Brain microvascular endothelial cell (primary cell): ENCODE results near the gene ACAP3.

ENCODE experiments used
- DNase-seq: peaks from one replicate; pipeline ENCODE4 v3.0.0-alpha.2; 2020
- H3K27ac ChIP-seq: fragments of 250-450 bp; sonication (Bioruptor Pico); 2 replicates; pipeline ENCODE4 v1.5.1; 2020; ENCODE audit warnings: mild to moderate bottlenecking, moderate library complexity
- H3K27me3 ChIP-seq: fragments of 250-450 bp; sonication (Bioruptor Pico); replicated peaks from 2 replicates; pipeline ENCODE4 v1.5.1; 2020; ENCODE audit warnings: mild to moderate bottlenecking
- H3K36me3 ChIP-seq: fragments of 250-450 bp; sonication (Bioruptor Pico); replicated peaks from 2 replicates; pipeline ENCODE4 v1.5.1; 2020; ENCODE audit warnings: mild to moderate bottlenecking
- H3K4me3 ChIP-seq: 2 replicates; pipeline ENCODE4 v1.5.1; 2011; ENCODE audit warnings: low read depth, mild to moderate bottlenecking, control low read depth, low read length, moderate library complexity
- in situ Hi-C: cut with HindIII; loops from 2 replicates; pipeline ENCODE4 v1.10.0; 2017; ENCODE audit warnings: low sequenced_read_pairs, low pct_ligation_motif_present
- TF ChIP-seq, protein P1 (sequence below): IDR thresholded peaks from 2 replicates; pipeline ENCODE4 v1.5.1; 2011; ENCODE audit warnings: low read depth, mild to moderate bottlenecking, moderate library complexity, low read length, control low read depth, inconsistent platforms; ENCODE audit errors: missing control alignments

ACAP3 gene

DNA sequence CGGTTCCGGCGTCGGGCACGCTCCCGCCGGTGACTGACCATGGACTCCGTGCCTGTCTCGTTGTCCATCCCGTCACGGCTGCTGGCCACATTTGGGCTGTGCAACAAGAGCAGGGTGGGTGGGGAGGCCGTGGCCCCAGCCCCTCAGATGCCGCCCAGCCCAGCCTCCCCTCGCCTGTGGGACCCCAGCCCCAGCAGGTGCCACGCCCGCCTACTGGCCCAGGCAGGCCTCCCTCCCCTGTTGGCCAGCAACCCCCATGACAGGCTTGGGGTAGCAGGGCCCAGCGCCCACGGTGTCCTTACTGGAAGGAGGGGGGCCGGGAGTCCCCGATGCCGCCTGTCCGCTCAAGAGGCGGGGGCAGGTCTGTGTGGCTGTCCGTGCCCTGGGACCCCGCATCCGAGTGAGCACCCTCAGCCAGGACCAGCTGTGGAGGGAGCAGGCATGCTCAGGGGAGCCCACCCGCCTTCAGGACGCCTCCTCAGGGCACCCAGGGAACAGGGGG, 34.4 kb upstream of the ACAP3 start:
- Histone ChIP-seq H3K27me3 (no peaks in the 10 kb centered on the region), H3K36me3 (peaks cover 29% of the 10 kb centered on the region), H3K27ac (no peak overlapping the region), H3K4me3 (no peak overlapping the region)
- TF ChIP-seq, protein P1, sequence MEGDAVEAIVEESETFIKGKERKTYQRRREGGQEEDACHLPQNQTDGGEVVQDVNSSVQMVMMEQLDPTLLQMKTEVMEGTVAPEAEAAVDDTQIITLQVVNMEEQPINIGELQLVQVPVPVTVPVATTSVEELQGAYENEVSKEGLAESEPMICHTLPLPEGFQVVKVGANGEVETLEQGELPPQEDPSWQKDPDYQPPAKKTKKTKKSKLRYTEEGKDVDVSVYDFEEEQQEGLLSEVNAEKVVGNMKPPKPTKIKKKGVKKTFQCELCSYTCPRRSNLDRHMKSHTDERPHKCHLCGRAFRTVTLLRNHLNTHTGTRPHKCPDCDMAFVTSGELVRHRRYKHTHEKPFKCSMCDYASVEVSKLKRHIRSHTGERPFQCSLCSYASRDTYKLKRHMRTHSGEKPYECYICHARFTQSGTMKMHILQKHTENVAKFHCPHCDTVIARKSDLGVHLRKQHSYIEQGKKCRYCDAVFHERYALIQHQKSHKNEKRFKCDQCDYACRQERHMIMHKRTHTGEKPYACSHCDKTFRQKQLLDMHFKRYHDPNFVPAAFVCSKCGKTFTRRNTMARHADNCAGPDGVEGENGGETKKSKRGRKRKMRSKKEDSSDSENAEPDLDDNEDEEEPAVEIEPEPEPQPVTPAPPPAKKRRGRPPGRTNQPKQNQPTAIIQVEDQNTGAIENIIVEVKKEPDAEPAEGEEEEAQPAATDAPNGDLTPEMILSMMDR, result no peak
- in situ Hi-C loops, result no loop called here
- no peak for DNase-seq

DNA sequence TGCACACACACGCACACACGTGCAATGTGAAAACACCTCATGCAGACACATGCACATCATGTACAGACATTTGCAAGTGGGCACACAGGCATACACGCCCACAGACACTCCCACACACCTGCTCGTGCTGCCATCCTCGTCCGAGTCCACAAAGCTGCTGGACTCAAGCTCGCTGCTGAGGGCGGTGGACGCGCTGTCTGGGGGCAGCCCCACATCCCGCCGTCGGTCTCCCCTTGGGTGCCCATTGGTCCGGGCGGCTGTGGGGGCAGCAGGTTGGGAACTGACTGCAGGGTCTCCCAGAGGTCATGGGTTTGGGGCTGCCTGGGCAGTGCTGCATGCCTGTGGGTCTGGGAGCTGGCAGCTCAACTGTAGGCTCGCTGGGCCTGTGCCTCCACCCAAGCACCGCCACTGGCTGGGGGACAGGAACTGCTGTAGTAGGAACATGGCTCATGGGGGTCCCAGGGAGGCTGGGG, 33.9 kb upstream of the ACAP3 start:
- Histone ChIP-seq H3K27ac (no peak overlapping the region), H3K36me3 (peaks cover 29% of the 10 kb centered on the region), H3K27me3 (no peaks in the 10 kb centered on the region), H3K4me3 (no peak overlapping the region)
- TF ChIP-seq, protein P1, result no peak
- DNase-seq, result no peak
- in situ Hi-C loops, result no loop called here

DNA sequence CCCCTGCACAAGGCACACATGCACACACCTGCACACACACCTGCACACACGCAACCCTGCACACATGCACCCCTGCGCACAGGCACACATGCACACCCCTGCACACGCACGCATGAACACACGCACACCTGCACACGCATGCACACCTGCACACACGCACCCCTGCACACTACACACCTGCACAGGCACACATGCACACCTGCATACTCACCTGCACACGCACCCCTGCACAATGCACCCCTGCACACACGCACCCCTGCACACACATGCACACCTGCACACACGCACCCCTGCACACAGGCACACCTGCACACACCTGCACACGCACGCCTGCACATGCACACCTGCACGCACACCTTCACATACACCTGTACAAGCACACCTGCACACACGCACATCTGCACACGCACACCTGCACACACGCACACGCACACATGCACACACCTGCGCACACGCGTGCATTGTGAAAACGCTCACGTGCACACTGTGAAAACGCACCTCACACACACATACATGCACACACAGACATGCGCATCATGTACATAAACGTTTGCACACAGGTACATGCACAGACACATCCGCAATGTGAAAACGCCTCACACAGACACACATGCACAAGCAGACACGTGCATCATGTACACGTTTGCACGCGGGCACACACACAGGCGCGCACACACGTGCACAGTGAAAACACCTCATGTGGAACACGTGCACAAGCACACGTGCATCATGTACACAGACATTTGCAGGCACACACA, 33.2 kb upstream of the ACAP3 start:
- DNase-seq, result no peak
- H3K36me3 ChIP-seq, result peaks cover 32% of the 10 kb centered on the region
- H3K27me3 ChIP-seq, result no peaks in the 10 kb centered on the region
- no peak overlapping the region for H3K27ac ChIP-seq
- in situ Hi-C loops, result no loop called here
- TF ChIP-seq, protein P1, result no peak
- H3K4me3 ChIP-seq, result no peak overlapping the region

DNA sequence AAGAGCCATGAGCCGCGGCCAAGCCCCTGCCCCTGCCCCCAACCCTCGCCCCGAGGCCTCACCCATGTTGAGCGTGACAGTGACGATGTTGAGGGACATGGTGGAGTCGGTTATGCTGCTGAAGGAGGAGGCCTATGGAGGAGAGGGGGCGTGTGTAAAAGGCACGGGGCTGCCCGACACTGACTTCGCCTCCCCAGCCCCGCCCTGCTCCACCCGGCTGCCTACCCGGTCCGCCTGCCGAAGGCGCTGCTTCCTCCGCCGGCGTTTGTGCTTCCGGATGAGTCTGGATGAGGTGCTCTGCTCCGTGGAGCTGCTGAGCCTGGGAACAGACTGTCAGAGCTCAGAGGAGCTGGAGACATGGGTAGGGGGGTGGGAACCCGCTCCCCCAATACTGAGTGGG, 32.5 kb upstream of the ACAP3 start:
- in situ Hi-C loops, result no loop called here
- peaks cover 39% of the 10 kb centered on the region for H3K36me3 ChIP-seq
- H3K4me3 ChIP-seq, result no peak overlapping the region
- H3K27me3 ChIP-seq, result no peaks in the 10 kb centered on the region
- TF ChIP-seq, protein P1, result no peak
- H3K27ac ChIP-seq, result no peak overlapping the region
- DNase-seq, result no peak

DNA sequence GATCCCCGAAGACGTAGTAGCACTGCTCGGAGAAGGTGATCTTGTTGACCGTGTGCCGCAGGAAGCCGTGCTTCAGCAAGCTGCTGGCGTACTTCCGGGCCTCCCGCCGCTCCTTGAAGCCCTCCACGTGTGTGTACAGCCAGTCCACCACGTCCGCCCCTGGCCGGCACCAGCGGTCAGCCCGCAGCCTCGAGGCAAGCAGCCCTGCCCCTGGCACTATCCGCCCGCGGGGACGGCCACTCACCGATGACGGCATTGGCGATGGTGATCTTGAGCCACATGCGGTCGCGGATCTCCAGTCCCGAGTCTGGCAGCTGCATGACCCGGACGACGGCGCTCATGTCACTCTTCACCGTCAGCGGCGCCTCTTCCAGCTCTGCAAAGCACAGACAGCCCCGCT, 30.5 kb upstream of the ACAP3 start:
- H3K27me3 ChIP-seq, result no peaks in the 10 kb centered on the region
- H3K27ac ChIP-seq, result no peak overlapping the region
- DNase-seq, result no peak
- no peak overlapping the region for H3K4me3 ChIP-seq
- TF ChIP-seq, protein P1, result no peak
- in situ Hi-C loops, result no loop called here
- peaks cover 39% of the 10 kb centered on the region for H3K36me3 ChIP-seq
